Astrocyte (in vitro differentiated cells and primary cell): Measurements from ENCODE around the gene GOLGA7B.

Experiments used
- EZH2 ChIP-seq: IDR thresholded peaks from 2 replicates; pipeline ENCODE4 v1.6.1; 2012; ENCODE audit warnings: mild to moderate bottlenecking, low read length, inconsistent platforms; ENCODE audit not compliant: insufficient read depth
- TF ChIP-seq, protein P1 (sequence below): IDR thresholded peaks from 2 replicates; pipeline ENCODE4 v1.5.1; 2011; ENCODE audit warnings: low read depth, mild to moderate bottlenecking, inconsistent platforms, low read length, moderate library complexity; ENCODE audit not compliant: insufficient read depth

GRCh38 chr10:97858001-97858439 lies 8.4 kb downstream of the GOLGA7B start:
- no peak for TF ChIP-seq EZH2
- TF ChIP-seq, protein P1, sequence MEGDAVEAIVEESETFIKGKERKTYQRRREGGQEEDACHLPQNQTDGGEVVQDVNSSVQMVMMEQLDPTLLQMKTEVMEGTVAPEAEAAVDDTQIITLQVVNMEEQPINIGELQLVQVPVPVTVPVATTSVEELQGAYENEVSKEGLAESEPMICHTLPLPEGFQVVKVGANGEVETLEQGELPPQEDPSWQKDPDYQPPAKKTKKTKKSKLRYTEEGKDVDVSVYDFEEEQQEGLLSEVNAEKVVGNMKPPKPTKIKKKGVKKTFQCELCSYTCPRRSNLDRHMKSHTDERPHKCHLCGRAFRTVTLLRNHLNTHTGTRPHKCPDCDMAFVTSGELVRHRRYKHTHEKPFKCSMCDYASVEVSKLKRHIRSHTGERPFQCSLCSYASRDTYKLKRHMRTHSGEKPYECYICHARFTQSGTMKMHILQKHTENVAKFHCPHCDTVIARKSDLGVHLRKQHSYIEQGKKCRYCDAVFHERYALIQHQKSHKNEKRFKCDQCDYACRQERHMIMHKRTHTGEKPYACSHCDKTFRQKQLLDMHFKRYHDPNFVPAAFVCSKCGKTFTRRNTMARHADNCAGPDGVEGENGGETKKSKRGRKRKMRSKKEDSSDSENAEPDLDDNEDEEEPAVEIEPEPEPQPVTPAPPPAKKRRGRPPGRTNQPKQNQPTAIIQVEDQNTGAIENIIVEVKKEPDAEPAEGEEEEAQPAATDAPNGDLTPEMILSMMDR, result no peak
